Measurements from ENCODE around the gene SLC29A3.
A peak's percentile ranks its signal among the peaks of the same experiment; 100 is the strongest.
"Not testable (repeated sequence)": the region's sequence is repeated elsewhere in the genome, so short reads cannot be mapped to it uniquely, and the experiment has no call there.

Gene SLC29A3

GRCh38 chr10:71319042-71319799 is at the start of gene SLC29A3:
TSS of gene SLC29A3 (plus strand) at chr10:71319259. CDS start at chr10:71319310, 51 bp downstream.
- peak; percentile 61 for DNase-seq (ENCODE audit: low read depth)

- no peak for DNase-seq (ENCODE audit: low read depth)
These were observed 49.5 kb upstream of the SLC29A3 start for GRCh38 chr10:71269301-71270288.

GRCh38 chr10:71270301-71271220 is 48.5 kb upstream of the SLC29A3 start:
- DNase-seq (ENCODE audit: low read depth), result no peak

- no peak for DNase-seq (ENCODE audit: low read depth)
These were observed 47.4 kb upstream of the SLC29A3 start for GRCh38 chr10:71271662-71272055.

- DNase-seq (ENCODE audit: low read depth), result no peak
These were observed 46.8 kb upstream of the SLC29A3 start for GRCh38 chr10:71272056-71272771.

- DNase-seq (ENCODE audit: low read depth), result not testable (repeated sequence)
These were observed 46.1 kb upstream of the SLC29A3 start for GRCh38 chr10:71272974-71273373.

GRCh38 chr10:71273506-71273905 is 45.6 kb upstream of the SLC29A3 start:
- no peak for DNase-seq (ENCODE audit: low read depth)

- DNase-seq (ENCODE audit: low read depth), result no peak
These were observed 43.9 kb upstream of the SLC29A3 start for GRCh38 chr10:71274901-71275796.

GRCh38 chr10:71276873-71277272 is 42.2 kb upstream of the SLC29A3 start:
- DNase-seq (ENCODE audit: low read depth), result no peak

GRCh38 chr10:71277914-71278665 is 41.0 kb upstream of the SLC29A3 start:
- DNase-seq (ENCODE audit: low read depth), result no peak

GRCh38 chr10:71278691-71279588 is 40.1 kb upstream of the SLC29A3 start:
- no peak for DNase-seq (ENCODE audit: low read depth)

- DNase-seq (ENCODE audit: low read depth), result no peak
These were observed 39.4 kb upstream of the SLC29A3 start for GRCh38 chr10:71279590-71280170.

- DNase-seq (ENCODE audit: low read depth), result no peak
These were observed 38.8 kb upstream of the SLC29A3 start for GRCh38 chr10:71280216-71280615.

GRCh38 chr10:71280825-71281224 is 38.2 kb upstream of the SLC29A3 start:
- no peak for DNase-seq (ENCODE audit: low read depth)

GRCh38 chr10:71281646-71282322 is 37.3 kb upstream of the SLC29A3 start:
- DNase-seq (ENCODE audit: low read depth), result no peak

- DNase-seq (ENCODE audit: low read depth), result no peak
These were observed 36.8 kb upstream of the SLC29A3 start for GRCh38 chr10:71282323-71282680.

GRCh38 chr10:71283410-71283809 is 35.6 kb upstream of the SLC29A3 start:
- DNase-seq (ENCODE audit: low read depth), result no peak
